Pancreas (tissue), 10 donors: Measurements from ENCODE around the gene CDC42BPA. TPM values are rescaled to one million over a fixed set of nuclear protein-coding genes. Genes with fewer than 3 reads are reported as not detected.
A peak's percentile ranks its signal among the peaks of the same experiment; 100 is the strongest.
"Not testable (repeated sequence)": the region's sequence is repeated elsewhere in the genome, so short reads cannot be mapped to it uniquely, and the experiment has no call there.

Experiments used
- ATAC-seq, 4 donors: fragments of 200-7000 bp; cut with Tn5 transposase; one replicate each; pipeline versions ENCODE4 v1.8.0 to v1.9.1; 2020; ENCODE audit warnings: mild to moderate bottlenecking in 4 of 4, moderate library complexity in 4 of 4
- DNase-seq, 6 donors: peaks; one replicate each; pipeline ENCODE4 v3.0.0-alpha.2; 2020
- FAIRE-seq: peaks from 2 replicates; lab custom pipeline; 2012; peaks lifted over from hg19 to GRCh38; lab: Jason Lieb, UNC
- H3K27ac ChIP-seq, 4 donors: fragments of 200-600 bp; sonication (generic); 1 replicate in 3 of 4; 2 replicates in 1 of 4; pipeline versions ENCODE4 v1.5.0 to v1.8.0; 2020
- H3K27me3 ChIP-seq, 4 donors: fragments of 200-600 bp; one replicate each; pipeline ENCODE4 v1.8.0; 2021
- H3K36me3 ChIP-seq, 3 donors: fragments of 200-600 bp; sonication (generic) in 1 of 3; one replicate each; pipeline versions ENCODE4 v1.5.0 to v1.8.0; 2020 to 2021
- H3K4me1 ChIP-seq, 3 donors: fragments of 200-600 bp; one replicate each; pipeline ENCODE4 v1.8.0; 2021
- H3K4me3 ChIP-seq, 4 donors: fragments of 200-600 bp; sonication (generic) in 2 of 4; one replicate each; pipeline versions ENCODE4 v1.5.0 to v1.8.0; 2020 to 2021
- H3K9me3 ChIP-seq, 4 donors: fragments of 200-600 bp; one replicate each; pipeline ENCODE4 v1.8.0; 2021
- CTCF ChIP-seq, 4 donors: fragments of 200-600 bp; sonication (generic) in 3 of 4; IDR thresholded peaks; one replicate each; pipeline versions ENCODE4 v1.5.0 to v1.8.0; 2021; ENCODE audit warnings: antibody characterized with exemption in 4 of 4
- WGBS, 2 donors: extraction: QIAGEN DNeasy Blood & Tissue Kit; methylation state at CpG; one replicate each; pipeline ENCODE4 v1.1.7; 2013; 5-methylcytosine and 5-hydroxymethylcytosine counted together
- intact Hi-C, 3 donors: fragments of 100-400 bp; cut with DNase I; formaldehyde crosslinking; loops; one replicate each; pipeline versions ENCODE4 v1.11.1 to v1.14.2; 2022
- polyA plus RNA-seq, 2 donors: library from polyadenylated mRNA; stranded (reverse); fragments of 200-250 nt; gene quantifications; one replicate each; pipeline ENCODE4 v1.2.3, GENCODE V29; 2013
- total RNA-seq, 6 donors: library from RNA; stranded (reverse); fragmentation: NEBNext Ultra II Directional in 4 of 6; extraction: Animal tissue kit (Norgen Biotek cat#: 25700) in 4 of 6; gene quantifications; one replicate each; pipeline versions ENCODE4 v1.2.1 to v1.2.4, GENCODE V29; 2021 to 2023
- donor health status: healthy with polysubstance abuse.
- donor health status: DM: no; HTN: no; CAD: no; lungs with moderate emphysema.
- donor health status: DM: no; HTN: no; CAD: no.
- donor health status: control.
- donor health status: control.
- donor health status: Bipolar disorder and iron deficiency.
- donor health status: DM: yes; HTN: yes; CAD: no.
- donor health status: DM: no; HTN: no; CAD: no.
- donor health status: DM: no; HTN: no; CAD: no.
- donor health status: DM: yes; HTN: yes; CAD: no.

The CDC42BPA gene
- total and polyA plus RNA-seq, 8 donors = 5.3 to 22.5 (median 16.5) TPM

DNA sequence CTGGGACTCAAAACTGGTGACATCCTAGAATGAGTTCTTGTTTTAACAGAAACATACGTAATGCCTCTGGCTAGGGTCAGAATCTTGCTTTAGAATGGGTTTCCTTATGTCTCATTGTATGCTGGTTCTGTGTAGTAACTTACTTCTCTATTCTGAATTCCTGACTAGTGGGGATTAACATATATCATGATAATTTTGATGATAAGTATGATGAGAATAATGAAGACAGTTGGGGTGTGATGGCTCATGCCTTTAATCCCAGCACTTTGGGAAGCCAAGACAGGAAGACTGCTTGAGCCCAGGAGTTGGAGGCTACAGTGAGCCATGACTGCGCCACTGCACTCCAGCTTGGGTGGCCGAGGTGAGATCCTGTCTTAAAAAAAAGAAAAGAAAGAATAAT lies 31.7 kb upstream of the CDC42BPA start:
- FAIRE-seq = no peak
- 93 to 95% methylated on average over 3 of the region's 3 CpGs for WGBS, 2 donors

DNA sequence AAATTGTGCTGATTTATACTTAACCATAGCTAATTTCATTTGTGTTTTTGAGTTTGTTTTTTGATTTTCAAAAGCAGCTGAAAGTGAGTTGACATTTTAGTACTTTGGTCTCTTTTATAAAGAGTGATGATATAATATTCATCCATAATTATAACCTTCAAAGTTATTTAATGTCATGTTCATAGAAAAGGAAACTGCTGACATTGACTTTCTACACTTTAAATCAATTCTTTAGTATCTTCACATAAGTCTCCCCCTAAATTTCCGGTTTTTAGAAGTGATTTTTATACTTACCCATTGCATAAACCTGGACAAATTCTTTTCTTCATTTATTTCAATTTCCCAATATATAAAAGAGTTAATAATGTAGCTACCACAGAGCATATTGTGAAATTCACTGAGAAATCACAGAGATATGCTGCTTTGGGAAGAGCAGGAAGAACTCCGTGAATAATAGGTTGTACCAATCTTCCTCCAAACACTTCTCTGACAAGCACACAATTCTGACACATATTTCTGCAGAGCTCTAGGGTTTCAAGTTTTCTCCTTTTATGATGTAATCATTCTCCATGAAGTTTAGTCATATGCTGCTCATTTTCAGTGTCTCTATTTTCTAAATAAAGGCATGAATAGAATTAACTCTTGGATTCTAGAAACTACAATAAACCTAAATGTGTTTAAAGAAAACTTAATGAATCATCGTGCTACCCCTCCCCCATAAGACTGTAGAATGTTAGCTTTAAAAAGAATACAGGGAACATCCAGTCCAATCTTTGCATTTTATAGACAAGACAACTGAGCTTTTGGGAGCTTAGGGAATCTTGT lies 25.6 kb upstream of the CDC42BPA start:
- no peaks in the 10 kb centered on the region for H3K27me3 ChIP-seq
- H3K9me3 ChIP-seq = no peaks in the 10 kb centered on the region
- H3K36me3 ChIP-seq = no peaks in the 10 kb centered on the region
- FAIRE-seq (no peak), ATAC-seq (peak in 1 of 4 donors; percentile 47), DNase-seq (no peak)
- TF ChIP-seq CTCF (IDR thresholded peaks at IDR 0.05) = no peak
- WGBS, 2 donors = 31 to 37% methylated on average over 3 of the region's 3 CpGs
- no peaks in the 10 kb centered on the region for H3K4me1 ChIP-seq
- intact Hi-C loops = loop anchor here in 1 of 3 donors (10.0 kb wide), 1 partner anchor 81 kb away; no protein-coding TSS in a partner anchor
- H3K27ac ChIP-seq = no peak overlapping the region
- no peak overlapping the region for H3K4me3 ChIP-seq

More for the DNA sequence above, 31.7 kb upstream of the CDC42BPA start:
- ATAC-seq = no peak
- Histone ChIP-seq H3K9me3 (no peaks in the 10 kb centered on the region), H3K27ac (no peak overlapping the region), H3K27me3 (no peaks in the 10 kb centered on the region), H3K4me3 (no peak overlapping the region), H3K36me3 (no peaks in the 10 kb centered on the region), H3K4me1 (no peaks in the 10 kb centered on the region)
- TF ChIP-seq CTCF (IDR thresholded peaks at IDR 0.05) = no peak
- intact Hi-C loops = loop anchor here in 1 of 3 donors (10.0 kb wide), 1 partner anchor 75 kb away; no protein-coding TSS in a partner anchor
- DNase-seq = no peak

- Histone ChIP-seq H3K4me1 (no peaks in the 10 kb centered on the region), H3K27me3 (no peaks in the 10 kb centered on the region), H3K27ac (no peak overlapping the region), H3K36me3 (no peaks in the 10 kb centered on the region), H3K4me3 (no peak overlapping the region), H3K9me3 (no peaks in the 10 kb centered on the region)
- intact Hi-C loops = loop anchor here in 1 of 3 donors (10.0 kb wide), 1 partner anchor 82 kb away; no protein-coding TSS in a partner anchor
- no peak for TF ChIP-seq CTCF (IDR thresholded peaks at IDR 0.05)
- no peak for FAIRE-seq
- ATAC-seq = no peak
- DNase-seq = no peak
Measured at GRCh38 chr1:227343206-227343605, 24.9 kb upstream of the CDC42BPA start.

DNA sequence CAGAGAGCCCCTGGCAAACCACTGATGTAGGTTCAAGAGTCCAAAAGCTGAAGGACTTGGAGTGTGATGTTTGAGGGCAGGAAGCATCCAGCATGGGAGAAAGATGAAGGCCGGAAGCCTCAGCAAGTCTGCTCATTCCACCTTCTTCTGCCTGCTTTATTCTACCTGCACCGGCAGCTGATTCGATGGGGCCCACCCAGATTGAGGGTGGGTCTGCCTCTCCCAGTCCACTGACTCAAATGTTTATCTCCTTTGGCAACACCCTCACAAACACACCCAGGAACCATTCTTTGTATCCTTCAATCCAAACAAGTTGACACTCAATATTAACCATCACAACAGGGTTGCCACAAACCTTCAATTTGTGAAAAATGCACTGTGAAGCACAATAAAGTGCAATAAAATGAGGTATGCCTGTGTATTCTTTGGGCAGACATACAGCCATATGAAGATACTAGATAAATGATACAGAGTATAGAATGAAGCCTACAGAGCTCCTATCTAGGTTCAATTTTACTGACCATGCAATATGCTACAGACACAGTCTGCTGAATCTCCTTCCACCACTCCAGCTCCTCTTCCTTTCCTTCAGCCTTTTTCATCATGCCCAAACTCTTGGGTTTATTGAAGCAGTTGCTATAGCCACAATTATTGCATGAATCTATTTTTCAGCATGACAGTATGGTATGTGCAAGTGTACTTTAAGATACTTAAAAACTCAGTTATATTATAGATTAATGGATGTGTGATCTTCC lies 24.0 kb upstream of the CDC42BPA start:
- WGBS, 2 donors = 98% methylated on average over 3 of the region's 3 CpGs
- FAIRE-seq (no peak), DNase-seq (no peak), ATAC-seq (no peak)
- Histone ChIP-seq H3K4me3 (no peak overlapping the region), H3K9me3 (no peaks in the 10 kb centered on the region), H3K36me3 (no peaks in the 10 kb centered on the region), H3K27me3 (no peaks in the 10 kb centered on the region), H3K27ac (no peak overlapping the region), H3K4me1 (no peaks in the 10 kb centered on the region)
- TF ChIP-seq CTCF (IDR thresholded peaks at IDR 0.05) = no peak
- intact Hi-C loops = loop anchor here in 1 of 3 donors (10.0 kb wide), 1 partner anchor 83 kb away; no protein-coding TSS in a partner anchor

- H3K9me3 ChIP-seq, H3K4me3 ChIP-seq, H3K27me3 ChIP-seq, intact Hi-C loops, H3K4me1 ChIP-seq, H3K27ac ChIP-seq, ATAC-seq, FAIRE-seq, DNase-seq, H3K36me3 ChIP-seq: not testable (repeated sequence)
- WGBS, 2 donors = 93 to 94% methylated on average over 4 of the region's 4 CpGs
Measured at GRCh38 chr1:227336136-227336535, 17.8 kb upstream of the CDC42BPA start.
